ENCODE data around the gene PCDHGC4.

Gene PCDHGC4

GRCh38 chr5:141532726-141533125, 47.9 kb downstream of the PCDHGC4 start:
- no peak for DNase-seq

GRCh38 chr5:141533897-141534296, 49.1 kb downstream of the PCDHGC4 start:
- DNase-seq, result no peak

GRCh38 chr5:141534492-141535213, 49.8 kb downstream of the PCDHGC4 start:
- no peak for DNase-seq
